Measurements from ENCODE around the gene MX2. TPM values are rescaled to one million over a fixed set of nuclear protein-coding genes. Genes with fewer than 3 reads are reported as not detected.

Gene MX2
- total RNA-seq, 1 experiment from 2014 or later: 56.7 TPM

DNA sequence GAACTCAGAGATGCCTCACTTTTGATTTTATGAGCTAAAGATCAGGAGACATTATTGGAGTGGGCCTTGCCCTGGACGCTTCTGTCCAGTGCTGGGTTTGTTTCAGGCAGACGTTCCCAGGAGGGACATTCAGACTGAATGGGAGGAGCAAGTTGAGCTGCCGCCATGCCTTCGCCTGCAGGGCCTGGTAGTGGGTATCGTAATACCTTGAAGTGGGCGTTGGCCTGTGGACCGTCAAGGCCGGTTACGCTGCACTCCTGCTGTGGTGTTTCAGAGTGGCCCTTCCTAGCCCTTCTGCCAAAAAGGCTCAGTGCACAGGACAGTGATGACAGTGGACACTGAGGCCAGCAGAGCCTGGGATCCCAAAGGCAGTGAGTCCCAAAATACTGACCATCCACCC lies 43.6 kb upstream of the MX2 start:
- TF ChIP-seq SIN3A (IDR thresholded peaks at IDR 0.05; ENCODE audit: borderline replicate concordance, insufficient read depth, low read depth, low read length) (no peak), POLR2AphosphoS5 (IDR thresholded peaks at IDR 0.05; ENCODE audit: low read depth, low read length) (no peak), TCF7L2 (IDR thresholded peaks at IDR 0.05; ENCODE audit: low read depth, low read length) (no peak), REST (IDR thresholded peaks at IDR 0.05; ENCODE audit: insufficient read depth in 1 of 2, low read depth in 2 of 2, low read length in 1 of 2) (no peak)
- TF ChIP-seq, protein P1, sequence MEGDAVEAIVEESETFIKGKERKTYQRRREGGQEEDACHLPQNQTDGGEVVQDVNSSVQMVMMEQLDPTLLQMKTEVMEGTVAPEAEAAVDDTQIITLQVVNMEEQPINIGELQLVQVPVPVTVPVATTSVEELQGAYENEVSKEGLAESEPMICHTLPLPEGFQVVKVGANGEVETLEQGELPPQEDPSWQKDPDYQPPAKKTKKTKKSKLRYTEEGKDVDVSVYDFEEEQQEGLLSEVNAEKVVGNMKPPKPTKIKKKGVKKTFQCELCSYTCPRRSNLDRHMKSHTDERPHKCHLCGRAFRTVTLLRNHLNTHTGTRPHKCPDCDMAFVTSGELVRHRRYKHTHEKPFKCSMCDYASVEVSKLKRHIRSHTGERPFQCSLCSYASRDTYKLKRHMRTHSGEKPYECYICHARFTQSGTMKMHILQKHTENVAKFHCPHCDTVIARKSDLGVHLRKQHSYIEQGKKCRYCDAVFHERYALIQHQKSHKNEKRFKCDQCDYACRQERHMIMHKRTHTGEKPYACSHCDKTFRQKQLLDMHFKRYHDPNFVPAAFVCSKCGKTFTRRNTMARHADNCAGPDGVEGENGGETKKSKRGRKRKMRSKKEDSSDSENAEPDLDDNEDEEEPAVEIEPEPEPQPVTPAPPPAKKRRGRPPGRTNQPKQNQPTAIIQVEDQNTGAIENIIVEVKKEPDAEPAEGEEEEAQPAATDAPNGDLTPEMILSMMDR (IDR thresholded peaks at IDR 0.05): no peak
- Histone ChIP-seq H3K4me3 (ENCODE audit: low read depth in 2 of 2, low read length in 2 of 2) (no peak overlapping the region), H3K27ac (ENCODE audit: low read length) (no peak overlapping the region), H3K36me3 (ENCODE audit: control insufficient read depth, insufficient read depth, low read length) (no peaks in the 10 kb centered on the region), H3K4me1 (ENCODE audit: control insufficient read depth, insufficient read depth, low read length) (no peaks in the 10 kb centered on the region), H3K27me3 (ENCODE audit: control insufficient read depth, insufficient read depth, low read length) (no peaks in the 10 kb centered on the region; the same call in 1 of the 2 replicates), H3K9me3 (ENCODE audit: control insufficient read depth, insufficient read depth, low read depth, low read length) (no peaks in the 10 kb centered on the region)
- DNase-seq (ENCODE audit: low read depth, low spot score) (no peak), ATAC-seq (no peak)
- in situ Hi-C loops (cut with HindIII; ENCODE audit: low pct_unique_long_range_greater_than_20kb, low sequenced_read_pairs): no loop called here
- intact Hi-C loops (cut with micrococcal nuclease; ENCODE audit: unreplicated experiment): no loop called here
- POLR2A ChIA-PET: no interaction called here
- CTCF ChIA-PET: no interaction called here
- no TSS peak for BruUV-seq (replicated peaks)

- intact Hi-C loops (cut with micrococcal nuclease; ENCODE audit: unreplicated experiment): no loop called here
- in situ Hi-C loops (cut with HindIII; ENCODE audit: low pct_unique_long_range_greater_than_20kb, low sequenced_read_pairs): no loop called here
- Histone ChIP-seq H3K27me3 (ENCODE audit: control insufficient read depth, insufficient read depth, low read length) (no peaks in the 10 kb centered on the region; the same call in 1 of the 2 replicates), H3K27ac (ENCODE audit: low read length) (no peak overlapping the region), H3K4me3 (ENCODE audit: low read depth in 2 of 2, low read length in 2 of 2) (no peak overlapping the region), H3K9me3 (ENCODE audit: control insufficient read depth, insufficient read depth, low read depth, low read length) (no peaks in the 10 kb centered on the region), H3K36me3 (ENCODE audit: control insufficient read depth, insufficient read depth, low read length) (no peaks in the 10 kb centered on the region), H3K4me1 (ENCODE audit: control insufficient read depth, insufficient read depth, low read length) (no peaks in the 10 kb centered on the region)
- DNase-seq (ENCODE audit: low read depth, low spot score) (no peak), ATAC-seq (no peak)
- TF ChIP-seq TCF7L2 (IDR thresholded peaks at IDR 0.05; ENCODE audit: low read depth, low read length): no peak
- TF ChIP-seq, protein P1 (IDR thresholded peaks at IDR 0.05): no peak
- TF ChIP-seq REST (IDR thresholded peaks at IDR 0.05; ENCODE audit: insufficient read depth in 1 of 2, low read depth in 2 of 2, low read length in 1 of 2): no peak
- TF ChIP-seq POLR2AphosphoS5 (IDR thresholded peaks at IDR 0.05; ENCODE audit: low read depth, low read length): no peak
- no peak for TF ChIP-seq SIN3A (IDR thresholded peaks at IDR 0.05; ENCODE audit: borderline replicate concordance, insufficient read depth, low read depth, low read length)
- ChIA-PET POLR2A (no interaction called here), CTCF (no interaction called here)
- BruUV-seq (replicated peaks): no TSS peak
These were observed 42.6 kb upstream of the MX2 start for GRCh38 chr21:41319273-41319672.
